Right lobe of liver (tissue), 4 donors: ENCODE results near the gene ARHGAP21.

ENCODE experiments used
- CTCF ChIP-seq, 4 donors: fragments of 200-600 bp in 3 of 4; fragments of 450-650 bp in 1 of 4; IDR thresholded peaks; one replicate each; pipeline versions ENCODE4 v1.5.1 to v1.8.0; 2016 to 2022; ENCODE audit warnings: antibody characterized with exemption in 4 of 4, mild to moderate bottlenecking in 2 of 4
- POLR2A ChIP-seq: fragments of 450-650 bp; IDR thresholded peaks from one replicate; pipeline ENCODE4 v1.6.1; 2017; ENCODE audit warnings: antibody characterized with exemption, mild to moderate bottlenecking
- donor health status: DM: no; HTN: no; CAD: no.
- donor health status: DM: no; HTN: no; CAD: no.
- donor health status: DM: no; HTN: yes; CAD: no.

- no peak for TF ChIP-seq CTCF (IDR thresholded peaks at IDR 0.05)
- no peak for TF ChIP-seq POLR2A
These were observed 162.2 kb downstream of the ARHGAP21 start for GRCh38 chr10:24561453-24561852.
